Parietal lobe (tissue), 2 donors: ENCODE results near the gene TTC8. TPM values are rescaled to one million over a fixed set of nuclear protein-coding genes. Genes with fewer than 3 reads are reported as not detected.

Source experiments
- small RNA-seq: library from RNA; depleted of rRNA; stranded (forward); fragments of <200 nt; gene quantifications from one replicate; pipeline ENCODE3, GENCODE V24; 2014; ENCODE audit warnings: low replicate concordance
- total RNA-seq: library from RNA; depleted of rRNA; stranded (reverse); fragments of >200 nt; gene quantifications from one replicate; pipeline ENCODE4 v1.2.3, GENCODE V29; 2014

TTC8 gene
- 7.2 TPM for total RNA-seq

GRCh38 chr14:88824314-88825077 lies at the start of gene TTC8:
TSS of gene TTC8 (plus strand) at chr14:88824651. CDS start at chr14:88824708, 57 bp downstream.

GRCh38 chr14:88792473-88793258 lies 31.8 kb upstream of the TTC8 start, which contains the start of gene EML5:
TSS of gene EML5 (minus strand) at chr14:88792953. CDS start at chr14:88792503, 450 bp downstream.

Small RNA genes lying within 50 kb of the gene (small RNA-seq; reads per million reads assigned to genes)
- gene RF00019 (not detected), gene RNU4-92P (not detected)

Other genes with a start within 250 kb of the TTC8 start
- gene EML5, start 31.7 kb upstream of the TTC8 start, total RNA-seq, result 25.0 TPM